ENCODE measurements around the gene TTC33.

TTC33 gene

DNA sequence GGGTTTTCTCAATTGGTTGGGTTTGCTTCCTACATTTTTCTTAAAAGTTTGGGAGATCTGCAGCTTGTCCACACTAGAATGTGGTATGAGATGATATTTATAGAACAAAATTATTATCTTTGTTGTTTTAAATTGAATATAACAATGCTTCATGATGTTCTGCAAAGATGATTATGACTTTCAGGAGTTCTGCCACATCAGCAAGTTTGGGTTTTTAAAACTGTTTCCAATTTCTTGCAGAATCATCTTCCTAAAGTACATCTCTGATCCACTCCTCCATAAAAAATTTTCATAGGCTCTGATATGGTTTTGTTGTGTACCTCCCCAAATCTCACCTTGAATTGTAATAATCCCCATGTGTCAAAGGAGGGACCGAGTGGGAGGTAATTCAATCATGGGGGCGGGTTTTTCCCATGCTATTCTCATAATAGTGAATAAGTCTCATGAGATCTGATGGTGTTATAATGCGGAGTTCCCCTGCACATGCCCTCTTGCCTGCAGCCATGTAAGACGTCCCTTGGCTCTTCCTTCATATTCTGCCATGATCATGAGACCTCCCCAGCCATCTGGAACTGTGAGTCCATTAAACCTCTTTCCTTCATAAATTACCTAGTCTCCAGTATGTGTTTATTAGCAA lies 195.2 kb downstream of the TTC33 start:
- DNase-seq = no peak

DNA sequence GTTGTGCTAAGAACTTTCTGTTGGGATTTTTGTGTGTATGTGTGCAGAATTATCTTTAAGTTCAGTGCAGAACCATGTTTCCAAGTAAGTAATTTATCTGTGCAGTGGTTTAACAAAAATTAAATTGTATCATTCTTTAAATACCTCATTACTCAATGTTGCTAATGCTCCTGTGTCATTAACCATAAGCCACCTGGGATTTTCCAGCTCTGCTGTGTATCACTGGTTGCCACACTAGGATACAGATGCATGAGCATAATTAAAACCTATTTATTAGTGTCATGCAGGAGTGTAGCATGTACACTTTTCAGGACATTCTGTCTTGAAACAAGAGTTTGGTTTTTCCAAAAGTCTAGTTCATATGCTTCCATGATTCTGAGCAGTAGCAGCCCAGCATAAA lies 196.5 kb downstream of the TTC33 start:
- DNase-seq = no peak

DNA sequence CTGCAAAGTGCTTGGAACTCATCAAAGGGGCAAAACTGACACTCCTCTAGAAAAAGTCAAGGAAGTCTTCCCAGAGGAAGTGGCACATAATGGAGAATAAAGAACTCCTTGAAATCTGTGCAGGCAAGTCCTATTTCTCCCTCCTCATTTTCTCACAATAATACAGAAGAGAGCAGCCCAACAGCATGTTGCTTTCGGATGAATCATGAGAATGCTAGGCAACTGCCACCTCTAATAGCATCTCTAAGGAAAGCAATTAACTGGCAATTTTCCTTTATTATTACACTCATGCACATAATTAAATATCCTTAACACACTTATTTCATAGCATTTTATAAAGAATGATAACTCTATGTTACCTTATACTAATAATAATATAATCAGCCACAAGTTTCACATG lies 198.3 kb downstream of the TTC33 start:
- DNase-seq = peak; percentile 31

DNA sequence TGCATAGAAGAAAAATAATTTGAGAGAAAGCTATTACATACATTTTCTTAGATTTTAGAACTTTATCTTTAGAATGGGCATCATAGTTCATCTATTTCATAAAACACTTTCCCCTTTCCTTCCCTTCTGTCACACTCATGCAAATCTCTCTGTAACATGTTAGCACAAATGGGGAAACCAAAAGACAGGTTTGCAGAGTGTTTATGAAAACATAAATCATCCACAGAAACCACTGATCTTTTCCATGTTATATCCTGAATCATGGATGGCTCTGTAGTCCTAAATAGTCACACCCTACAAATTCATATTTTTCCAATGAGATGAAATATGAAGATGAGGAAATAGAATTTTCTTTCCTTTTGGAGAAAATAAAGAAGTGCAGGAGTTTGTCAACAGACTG lies 198.9 kb downstream of the TTC33 start:
- no peak for DNase-seq

DNA sequence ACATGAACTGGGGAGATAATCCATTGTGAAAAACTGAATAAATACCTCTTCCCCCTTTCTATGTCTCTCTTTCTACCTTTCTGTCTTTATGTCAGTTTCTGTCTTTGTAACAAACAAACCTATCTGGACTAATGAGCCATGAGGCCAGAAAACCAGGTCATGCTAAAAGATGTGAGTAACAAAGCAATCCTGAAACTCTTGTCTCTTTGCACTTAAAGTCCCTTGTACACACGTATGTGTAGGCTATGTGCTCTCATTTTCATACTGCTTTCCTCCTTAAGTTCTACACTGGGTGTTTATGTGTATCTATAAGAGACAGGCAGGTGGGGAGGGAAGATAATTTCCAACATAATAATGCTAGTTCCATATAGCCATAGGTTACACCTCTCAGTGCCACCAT lies 199.9 kb downstream of the TTC33 start:
- no peak for DNase-seq

DNA sequence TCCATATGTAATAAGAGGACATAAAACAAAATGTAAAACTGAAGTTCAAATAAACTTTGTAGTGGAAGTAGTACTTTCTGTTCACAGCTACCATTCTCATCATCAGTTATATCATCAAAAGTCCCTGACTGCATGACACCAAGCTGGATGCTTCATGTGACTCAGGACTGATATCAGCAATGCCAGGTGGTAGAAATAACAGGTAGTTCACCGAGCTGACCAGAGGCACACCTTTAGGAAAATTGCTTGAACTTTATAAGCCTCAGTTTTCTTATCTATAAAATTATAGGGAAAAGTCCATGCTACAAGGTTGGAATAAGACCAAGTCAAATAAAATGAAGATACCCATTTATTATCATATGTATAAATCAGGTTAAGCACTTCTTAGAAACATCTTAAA lies 200.9 kb downstream of the TTC33 start:
- DNase-seq = no peak

DNA sequence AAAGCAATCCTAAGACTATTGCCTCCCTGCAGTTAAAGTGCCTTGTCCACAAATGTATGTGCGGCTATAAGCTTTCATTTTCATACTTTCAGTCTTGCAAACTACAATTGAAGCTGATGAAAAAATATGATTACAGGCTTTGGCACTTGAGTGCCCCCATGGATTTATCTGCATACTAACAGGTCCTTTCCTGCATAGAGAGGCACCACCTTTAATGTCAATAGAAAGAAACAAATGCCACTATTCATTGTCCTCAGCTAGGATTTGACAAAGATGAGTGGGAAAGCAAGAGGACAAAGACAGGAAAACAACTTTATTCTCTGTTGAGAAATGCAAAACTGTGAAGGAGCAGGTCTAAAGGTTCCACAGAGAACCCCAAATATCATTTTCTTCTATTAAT lies 201.7 kb downstream of the TTC33 start:
- no peak for DNase-seq

DNA sequence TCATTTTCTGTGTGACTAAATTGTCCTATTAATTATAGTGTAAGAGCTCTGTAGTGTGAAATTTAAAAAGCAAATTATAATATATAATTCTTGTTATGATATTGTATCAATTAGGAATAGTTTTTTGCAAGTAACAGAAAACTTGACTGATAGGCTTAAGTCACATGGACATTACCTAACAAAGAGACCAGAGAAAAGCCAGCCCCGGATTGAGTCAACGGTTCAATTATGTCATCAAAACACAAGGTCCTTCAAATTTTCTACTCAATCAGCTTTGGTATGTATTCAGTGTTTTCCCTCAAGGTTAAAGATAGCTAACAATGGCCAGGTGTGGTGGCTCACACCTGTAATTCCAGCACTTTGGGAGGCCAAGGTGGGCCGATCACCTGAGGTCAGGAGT lies 202.8 kb downstream of the TTC33 start:
- DNase-seq = no peak

DNA sequence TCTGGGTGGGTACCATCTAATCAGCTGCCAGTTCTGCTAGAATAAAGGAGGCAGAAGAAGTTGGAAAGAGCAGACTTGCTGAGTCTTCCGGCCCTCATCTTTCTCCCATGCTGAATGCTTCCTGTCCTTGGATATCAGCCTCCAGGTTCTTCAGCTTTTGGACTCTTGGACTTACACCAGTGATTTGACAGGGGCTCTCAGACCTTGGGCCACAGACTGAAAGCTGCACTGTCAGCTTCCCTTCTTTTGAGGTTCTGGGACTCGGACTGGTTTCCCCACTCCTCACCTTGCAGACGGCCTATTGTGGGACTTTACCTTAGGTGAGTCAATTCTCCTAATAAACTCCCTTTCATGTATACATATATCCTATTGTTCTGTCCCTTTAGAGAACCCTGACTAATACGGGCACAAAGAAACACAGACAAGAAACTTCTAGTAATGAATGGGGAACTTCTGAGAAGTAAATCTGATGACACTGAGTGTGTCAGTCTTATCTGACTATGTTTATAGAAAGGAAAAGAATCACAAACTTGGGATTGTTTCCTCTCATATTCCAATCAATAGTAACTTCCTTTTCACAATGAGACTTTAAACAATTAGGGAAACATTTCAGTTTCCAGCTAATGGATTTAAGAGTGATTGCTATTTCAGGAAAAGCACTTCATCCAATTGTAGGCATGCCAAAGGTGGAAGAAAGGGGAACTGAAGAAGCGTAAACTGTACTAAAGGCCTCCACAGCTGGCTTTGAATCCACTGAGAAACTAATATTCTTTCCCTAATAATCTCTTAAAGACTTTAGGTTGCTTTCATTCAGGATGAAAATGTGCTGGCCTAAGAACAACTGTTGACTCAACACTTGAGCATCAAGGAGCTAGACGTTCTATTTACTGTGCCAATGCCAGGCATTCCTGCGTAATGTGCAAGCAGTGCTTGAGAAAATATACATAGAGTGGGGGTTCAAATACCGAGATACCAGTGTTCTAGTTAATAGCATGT lies 204.0 kb downstream of the TTC33 start:
- DNase-seq = peak; percentile 97

DNA sequence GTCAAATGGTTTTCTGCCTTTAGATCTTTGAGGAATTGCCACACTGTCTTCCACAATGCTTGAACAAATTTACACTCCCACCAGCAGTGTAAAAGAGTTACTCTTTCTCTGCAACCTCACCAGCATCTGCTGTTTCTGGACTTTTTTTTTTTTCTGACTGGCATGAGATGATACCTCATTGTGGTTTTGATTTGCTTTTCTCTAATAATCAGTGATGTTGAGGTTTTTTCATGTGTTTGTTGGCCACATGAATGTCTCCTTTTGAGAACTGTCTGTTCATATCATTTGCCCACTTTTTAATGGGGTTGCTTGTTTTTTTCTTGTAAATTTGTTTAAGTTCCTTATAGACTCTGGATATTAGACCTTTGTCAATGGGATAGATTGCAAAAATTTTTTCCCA lies 205.3 kb downstream of the TTC33 start:
- DNase-seq = no peak

DNA sequence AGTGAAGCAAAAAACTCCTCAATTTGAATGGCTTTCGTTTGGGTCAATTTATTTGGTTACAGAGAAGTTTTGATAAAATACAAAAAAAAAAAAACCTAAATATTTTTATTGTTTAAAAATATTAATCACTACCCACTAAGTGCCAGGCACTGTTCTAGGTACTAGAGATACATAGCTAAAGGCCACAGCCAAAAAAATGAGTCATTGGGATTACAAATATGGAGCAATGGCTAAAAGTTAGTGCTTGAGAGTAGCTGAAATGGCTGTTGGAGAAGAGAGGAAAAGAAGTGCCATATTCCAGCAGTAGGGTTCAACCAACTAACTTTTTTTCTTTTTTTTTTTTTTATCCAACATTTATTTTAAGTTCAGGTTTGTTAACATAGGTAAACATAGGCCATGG lies 206.1 kb downstream of the TTC33 start:
- no peak for DNase-seq

DNA sequence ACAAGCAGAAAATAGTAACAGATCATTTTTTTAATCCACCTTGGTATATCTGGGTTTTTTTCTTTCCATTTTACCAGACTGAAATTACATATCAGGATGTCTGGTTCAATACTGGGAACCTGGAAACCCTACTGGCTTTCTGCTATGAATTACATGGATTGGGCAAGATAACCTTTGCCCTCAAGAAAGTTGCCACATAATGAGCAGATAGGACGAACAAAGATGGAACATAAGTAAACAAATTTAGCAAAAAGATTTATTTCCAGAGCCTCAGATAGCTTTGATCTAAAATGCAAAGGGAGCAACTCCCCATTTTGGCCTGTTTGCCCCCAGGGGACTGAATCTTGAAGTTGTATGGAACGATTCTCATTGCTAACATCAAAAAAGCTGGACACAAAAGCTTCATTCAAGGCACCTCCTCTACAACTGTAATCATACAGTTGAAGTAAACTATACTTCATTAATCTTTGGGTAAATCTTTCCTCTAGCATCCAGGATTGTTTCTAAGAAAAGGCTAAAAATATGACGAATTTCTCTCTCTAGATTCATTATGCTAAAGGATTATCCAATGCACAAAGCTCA lies 207.7 kb downstream of the TTC33 start:
- no peak for DNase-seq

DNA sequence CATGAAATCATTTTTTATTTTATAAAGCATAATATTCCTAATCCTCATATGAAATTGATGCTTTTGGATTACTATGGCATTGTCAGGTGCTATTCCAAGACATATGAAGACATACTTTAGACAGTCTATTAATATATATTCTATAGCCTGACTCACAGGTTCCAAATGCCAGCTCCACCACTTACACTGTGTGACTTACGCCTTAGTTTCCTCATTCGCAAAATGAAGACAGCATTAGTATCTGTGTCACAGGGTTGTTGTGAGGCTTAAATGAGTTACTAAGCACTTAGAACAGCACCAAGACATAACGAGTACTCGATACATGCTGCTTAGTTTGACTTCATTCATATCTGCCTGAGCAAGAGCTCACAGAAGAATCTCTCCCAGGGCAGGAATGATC lies 208.2 kb downstream of the TTC33 start:
- no peak for DNase-seq

DNA sequence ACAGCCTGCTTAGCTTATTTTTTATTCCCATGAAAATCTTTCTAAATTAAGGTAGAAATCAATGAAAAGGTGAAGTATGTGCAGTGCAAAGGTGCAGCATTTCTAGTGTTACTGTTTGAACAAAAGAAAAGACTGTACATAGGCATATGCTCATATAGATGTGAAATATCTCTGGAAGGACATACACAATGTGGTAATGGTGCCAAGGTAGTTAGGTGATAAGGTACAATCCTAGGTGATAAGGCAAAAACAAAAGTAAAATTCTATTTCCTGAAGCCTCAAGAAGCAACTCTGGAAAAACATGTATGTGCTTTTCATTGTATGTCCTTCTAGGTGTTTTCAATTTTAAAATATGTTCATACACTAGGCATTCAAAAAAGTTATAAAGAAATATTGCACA lies 215.5 kb downstream of the TTC33 start:
- DNase-seq = no peak

DNA sequence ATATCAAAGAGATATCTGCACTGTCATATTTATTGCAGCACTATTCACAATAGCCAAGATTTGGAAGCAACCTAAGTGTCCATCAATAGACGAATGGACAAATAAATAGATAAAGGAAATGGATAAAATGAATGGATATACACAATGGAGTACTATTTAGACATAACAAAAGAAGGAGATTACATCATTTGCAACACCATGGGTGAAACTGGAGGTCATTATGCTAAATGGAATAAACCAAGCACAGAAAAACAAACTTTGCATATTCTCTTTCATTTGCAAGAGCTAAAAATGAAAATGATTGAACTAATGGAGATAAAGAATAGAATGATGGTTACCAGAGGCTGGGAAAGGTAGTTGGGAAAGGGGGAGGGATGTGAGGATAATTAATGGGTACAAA lies 231.1 kb downstream of the TTC33 start:
- DNase-seq = no peak

DNA sequence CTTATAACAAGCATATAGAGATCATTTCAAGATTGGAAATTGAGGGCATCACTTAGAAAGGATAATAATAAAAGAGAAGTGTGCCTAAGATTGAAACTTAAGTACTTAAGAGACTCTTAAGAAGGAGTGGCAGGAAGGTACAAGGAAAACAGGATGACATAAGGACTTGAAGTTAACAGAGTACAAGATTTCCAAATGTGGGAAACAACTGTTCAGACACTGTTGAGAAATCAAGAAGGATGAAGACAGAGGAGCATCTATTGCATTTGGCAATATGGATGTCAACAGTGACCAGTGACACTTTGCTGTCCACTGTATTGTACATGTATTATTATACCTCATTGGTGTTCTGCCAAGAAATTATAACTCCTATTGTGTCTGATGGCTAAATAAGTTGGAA lies 233.8 kb downstream of the TTC33 start:
- DNase-seq = no peak

DNA sequence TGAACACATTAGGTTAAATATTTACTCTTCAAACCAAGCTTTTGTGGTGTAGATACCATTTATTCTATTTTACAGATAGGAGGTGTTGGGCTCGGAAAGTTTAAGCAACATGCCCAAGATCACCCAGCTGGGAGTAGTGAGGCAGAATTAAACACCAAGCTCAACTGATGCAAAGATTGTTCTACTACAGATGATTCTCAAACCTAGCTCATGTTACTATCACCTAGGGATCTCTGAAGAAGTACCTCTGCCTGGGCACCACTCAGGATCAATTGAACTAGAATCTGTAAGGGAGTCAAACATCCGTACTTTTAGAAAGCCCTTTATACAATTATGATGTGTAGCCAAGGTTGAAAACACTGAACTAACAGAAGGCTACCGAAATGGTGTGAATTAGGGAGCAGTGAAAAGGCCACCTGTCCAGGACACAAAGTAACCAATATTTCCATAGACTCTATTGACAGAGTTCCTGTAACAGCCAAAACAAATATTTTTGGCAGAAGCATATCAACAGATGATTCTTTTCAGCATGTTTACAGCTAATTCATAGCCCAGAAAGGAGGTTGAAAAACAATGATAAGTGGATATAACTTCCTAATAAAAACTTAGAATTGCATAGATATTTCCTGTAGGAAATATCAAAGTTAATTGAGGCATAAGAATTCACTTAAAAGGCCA lies 234.5 kb downstream of the TTC33 start:
- no peak for DNase-seq

DNA sequence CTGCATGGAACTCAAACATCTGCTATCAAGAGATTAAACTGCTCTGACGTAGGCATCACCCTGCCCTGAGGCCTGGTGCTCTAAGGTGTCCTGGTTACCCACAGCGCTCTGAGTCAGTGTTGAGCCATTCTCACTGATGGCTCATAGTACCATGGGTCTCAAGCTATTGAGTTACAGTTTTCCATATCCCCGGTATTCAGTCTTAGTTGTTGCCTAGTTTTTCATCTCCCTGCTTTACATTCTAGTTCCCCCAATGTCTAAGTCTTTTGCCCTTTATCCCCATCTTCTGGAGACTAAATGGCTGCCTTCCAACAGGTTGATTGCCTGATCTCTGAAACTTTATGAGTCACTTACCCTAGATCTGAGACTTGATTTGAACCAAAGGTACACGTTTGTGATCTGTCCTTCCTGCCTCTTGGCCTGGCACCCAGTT lies 237.3 kb downstream of the TTC33 start:
- no peak for DNase-seq

DNA sequence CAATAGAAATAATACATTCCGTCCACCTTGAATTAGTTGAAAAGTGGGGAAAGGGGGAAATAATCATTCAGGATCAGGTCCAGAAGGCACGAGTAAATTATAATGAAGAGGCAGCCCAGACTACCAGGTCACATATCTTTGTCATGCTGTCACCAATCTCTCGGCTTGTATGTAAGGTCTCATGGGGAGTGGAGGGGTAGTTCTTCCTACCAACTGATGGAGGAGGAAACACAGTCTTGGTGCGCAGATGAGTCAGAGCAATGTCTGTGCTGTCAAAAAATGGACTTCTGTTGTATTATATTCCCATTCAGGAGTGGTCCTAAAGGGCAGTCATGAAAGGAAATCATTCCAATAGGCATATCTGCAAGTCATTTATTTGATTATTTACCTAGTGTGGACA lies 240.3 kb downstream of the TTC33 start:
- DNase-seq = no peak

DNA sequence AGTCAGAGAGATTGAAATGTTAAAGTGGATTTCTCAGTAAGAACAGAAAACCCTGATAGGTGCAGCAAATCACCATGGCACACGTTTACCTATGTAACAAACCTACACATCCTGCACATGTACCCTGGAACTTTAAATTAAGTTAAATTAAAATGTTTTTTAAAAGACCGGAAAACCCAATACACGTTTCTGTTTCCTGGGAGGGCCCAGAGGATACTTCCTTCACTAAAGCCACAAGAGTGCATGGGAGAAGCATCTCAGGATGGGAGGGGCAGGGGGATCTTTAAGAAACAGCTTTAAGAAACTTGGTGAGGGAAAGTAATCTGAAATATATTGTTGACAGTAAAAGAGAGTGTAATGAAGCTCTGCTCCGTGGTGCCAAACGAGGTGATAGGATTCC lies 240.8 kb downstream of the TTC33 start:
- DNase-seq = no peak

DNA sequence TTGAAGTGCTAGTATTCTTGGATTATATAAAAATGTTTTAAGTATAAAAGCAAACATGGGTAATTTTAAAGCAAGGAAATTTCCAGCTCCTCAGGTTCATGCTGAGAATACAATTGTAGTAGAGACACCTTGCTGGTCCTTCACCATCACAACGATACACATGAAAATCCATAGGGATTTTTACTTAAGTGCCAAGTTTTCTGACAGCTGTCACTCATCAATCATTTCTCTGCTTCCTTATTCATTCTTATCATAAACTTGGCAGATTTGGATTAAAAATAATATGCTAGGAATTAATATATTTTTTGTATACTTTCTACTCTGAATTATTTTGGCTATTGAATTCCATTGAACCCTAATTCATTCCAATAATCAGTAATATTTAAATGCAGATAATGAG lies 244.0 kb downstream of the TTC33 start:
- DNase-seq = no peak

DNA sequence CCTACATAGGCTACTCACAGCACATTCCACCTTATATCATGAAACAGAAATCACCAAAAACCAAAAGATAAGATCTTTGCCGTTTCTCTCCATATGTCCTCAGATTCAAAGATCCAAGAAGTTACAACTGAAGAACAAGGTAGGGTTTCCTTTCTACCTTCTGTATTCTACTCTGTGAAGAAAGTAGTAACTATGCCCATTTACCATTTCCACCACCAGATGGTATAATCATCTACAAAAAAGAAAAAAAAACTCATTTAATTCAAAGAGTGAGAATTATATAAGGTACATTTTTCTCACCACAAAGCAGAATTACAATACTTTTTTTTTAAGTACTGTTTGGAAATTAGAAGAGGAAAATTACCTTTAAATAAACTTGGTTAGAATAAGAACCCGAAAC lies 248.7 kb downstream of the TTC33 start:
- no peak for DNase-seq

DNA sequence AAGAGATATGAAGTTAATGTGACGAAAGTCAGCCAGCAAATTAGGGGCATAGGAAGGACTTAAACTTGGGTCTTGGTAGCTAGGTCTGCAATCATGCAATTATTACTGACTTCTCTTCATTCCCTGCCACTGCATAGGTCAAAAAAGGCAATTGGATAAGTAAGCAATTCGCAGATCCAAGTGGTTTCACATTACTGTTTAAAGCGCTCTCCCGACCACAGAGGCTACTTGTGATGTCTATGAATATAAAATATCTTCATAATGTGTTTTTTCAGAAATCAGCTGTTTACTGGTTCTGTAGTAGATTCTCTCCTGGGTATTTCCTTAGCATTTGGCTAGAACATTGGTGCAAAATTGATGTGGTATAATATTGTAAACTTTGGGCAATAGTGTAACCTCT lies 250.7 kb downstream of the TTC33 start:
- DNase-seq = no peak

DNA sequence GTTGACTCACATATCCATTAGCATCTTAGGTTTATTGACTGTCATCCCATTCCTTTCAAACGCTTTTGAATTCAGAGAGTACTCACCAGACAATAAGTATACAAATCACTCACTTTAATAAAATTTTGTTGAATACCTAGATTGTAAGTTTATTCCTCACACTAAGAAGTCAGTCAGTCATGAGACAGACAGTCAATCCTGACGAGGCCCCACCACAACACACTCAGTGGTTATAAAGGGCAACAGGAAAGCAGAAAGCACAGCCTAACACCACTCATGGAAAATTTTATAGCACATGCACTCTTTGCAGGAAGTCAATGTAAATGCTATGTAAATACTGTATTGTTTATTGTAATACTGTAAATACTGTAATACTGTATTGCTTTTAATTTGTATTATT lies 252.3 kb downstream of the TTC33 start:
- no peak for DNase-seq

Data from fibroblast of skin of right biceps (primary cell).